H1 (cell line): ENCODE results near the gene HDDC3. TPM values are rescaled to one million over a fixed set of nuclear protein-coding genes. Genes with fewer than 3 reads are reported as not detected.

Experiments
- CTCF ChIA-PET: fragments of 300-600 bp; sonication (Branson Sonifier 250); formaldehyde crosslinking; loops from one replicate; lab custom pipeline; 2021; ENCODE audit not compliant: partially characterized antibody; lab: Charles Lee
- POLR2A ChIA-PET: fragments of 300-600 bp; sonication (Branson Sonifier 250); formaldehyde crosslinking; loops from one replicate; lab custom pipeline; 2021; ENCODE audit warnings: inconsistent platforms; ENCODE audit not compliant: partially characterized antibody; lab: Charles Lee
- DNase-seq, 2 experiments: peaks; one replicate each; pipeline versions ENCODE4 v3.0.0 to v3.0.0-alpha.2; 2010 to 2022; ENCODE audit warnings: low spot score in 2 of 2, low read depth in 1 of 2, mixed read lengths in 1 of 2
- FAIRE-seq: peaks from 2 replicates; lab custom pipeline; 2011; peaks lifted over from hg19 to GRCh38; lab: Jason Lieb, UNC
- H2AFZ ChIP-seq: 2 replicates; pipeline ENCODE4 v1.8.1; 2012; ENCODE audit warnings: low read length, inconsistent platforms
- H2AK5ac ChIP-seq: 2 replicates; pipeline ENCODE4 v1.6.1; 2013; ENCODE audit warnings: low read depth, low read length
- H2BK120ac ChIP-seq: replicated peaks from 2 replicates; pipeline ENCODE3; 2013; ENCODE audit warnings: low read depth, low read length, inconsistent platforms
- H2BK12ac ChIP-seq: 2 replicates; pipeline ENCODE4 v1.6.1; 2013; ENCODE audit warnings: low read depth, low read length
- H2BK15ac ChIP-seq: 2 replicates; pipeline ENCODE4 v1.6.1; 2013; ENCODE audit warnings: low read length
- H2BK20ac ChIP-seq: 2 replicates; pipeline ENCODE4 v1.6.1; 2013; ENCODE audit warnings: low read length
- H2BK5ac ChIP-seq: 2 replicates; pipeline ENCODE4 v1.6.1; 2013; ENCODE audit warnings: low read depth, low read length
- H3K14ac ChIP-seq: 2 replicates; pipeline ENCODE4 v1.6.1; 2013; ENCODE audit warnings: inconsistent platforms; ENCODE audit not compliant: insufficient read length
- H3K18ac ChIP-seq: 2 replicates; pipeline ENCODE4 v1.6.1; 2013; ENCODE audit warnings: low read length; ENCODE audit errors: extremely low read depth
- H3K23ac ChIP-seq: 2 replicates; pipeline ENCODE4 v1.6.1; 2013; ENCODE audit warnings: inconsistent platforms; ENCODE audit not compliant: insufficient read length
- H3K23me2 ChIP-seq: 2 replicates; pipeline ENCODE4 v1.6.1; 2013; ENCODE audit warnings: low read depth, low read length
- H3K27ac ChIP-seq: 2 replicates; pipeline ENCODE4 v1.6.1; 2011; ENCODE audit warnings: low read depth, low read length, inconsistent platforms
- H3K27me3 ChIP-seq, 4 experiments: replicated peaks in 1 of 4; 1 replicate in 1 of 4; 2 replicates in 3 of 4; pipeline versions ENCODE4 v1.6.1 to v1.8.1; 2011 to 2013; ENCODE audit warnings: low read length in 3 of 4, mild to moderate bottlenecking in 3 of 4, inconsistent platforms in 2 of 4, mixed read lengths in 2 of 4, moderate library complexity in 1 of 4; ENCODE audit not compliant: control insufficient read depth in 3 of 4, insufficient read depth in 3 of 4; ENCODE audit errors: extremely low read depth in 1 of 4
- H3K36me3 ChIP-seq, 4 experiments: 2 replicates each; pipeline versions ENCODE4 v1.6.1 to v1.8.1; 2011 to 2013; ENCODE audit warnings: mild to moderate bottlenecking in 4 of 4, low read length in 3 of 4, moderate library complexity in 2 of 4, control low read depth in 1 of 4, inconsistent platforms in 1 of 4; ENCODE audit not compliant: insufficient read depth in 4 of 4, control insufficient read depth in 2 of 4
- H3K4ac ChIP-seq: replicated peaks from 2 replicates; pipeline ENCODE3; 2013; ENCODE audit warnings: low read length, low read depth, mixed read lengths, inconsistent platforms; ENCODE audit not compliant: insufficient read length
- H3K4me1 ChIP-seq, 4 experiments: replicated peaks in 1 of 4; 1 replicate in 1 of 4; 2 replicates in 3 of 4; pipeline versions ENCODE4 v1.6.1 to v1.8.1; 2011 to 2013; ENCODE audit warnings: low read length in 3 of 4, inconsistent platforms in 2 of 4, mixed read lengths in 1 of 4; ENCODE audit not compliant: insufficient read depth in 4 of 4, control insufficient read depth in 3 of 4
- H3K4me2 ChIP-seq, 2 experiments: 2 replicates each; pipeline versions ENCODE4 v1.6.1 to v1.8.1; 2011 to 2013; ENCODE audit warnings: low read depth in 2 of 2, low read length in 2 of 2, control low read depth in 1 of 2, inconsistent platforms in 1 of 2, mild to moderate bottlenecking in 1 of 2; ENCODE audit not compliant: insufficient read depth in 1 of 2
- H3K4me3 ChIP-seq, 4 experiments: fragments of 200-600, 300-600 bp in 1 of 4; sonication (generic), shearing (Covaris generic), sonication (Bioruptor Twin) in 1 of 4; 2 replicates each; pipeline versions ENCODE4 v1.5.1 to v1.8.1; 2011 to 2016; ENCODE audit warnings: low read length in 4 of 4, low read depth in 3 of 4, control low read depth in 2 of 4, inconsistent platforms in 2 of 4, mild to moderate bottlenecking in 2 of 4, mixed read lengths in 1 of 4, moderate library complexity in 1 of 4; ENCODE audit not compliant: insufficient read depth in 2 of 4; ENCODE audit errors: extremely low read depth in 1 of 4
- H3K56ac ChIP-seq: replicated peaks from 2 replicates; pipeline ENCODE3; 2013; ENCODE audit warnings: low read depth, mild to moderate bottlenecking, mixed read lengths, low read length, inconsistent platforms; ENCODE audit not compliant: insufficient read length
- H3K79me1 ChIP-seq: 2 replicates; pipeline ENCODE4 v1.6.1; 2013; ENCODE audit warnings: low read depth, low read length, control low read depth
- H3K79me2 ChIP-seq, 2 experiments: 2 replicates each; pipeline versions ENCODE4 v1.6.1 to v1.8.1; 2012 to 2013; ENCODE audit warnings: low read length in 2 of 2, mild to moderate bottlenecking in 2 of 2, inconsistent platforms in 1 of 2; ENCODE audit not compliant: insufficient read depth in 2 of 2, control insufficient read depth in 1 of 2
- H3K9ac ChIP-seq, 4 experiments: replicated peaks in 1 of 4; 1 replicate in 1 of 4; 2 replicates in 3 of 4; pipeline versions ENCODE4 v1.6.1 to v1.8.1; 2011 to 2013; ENCODE audit warnings: low read depth in 3 of 4, low read length in 3 of 4, control low read depth in 2 of 4, mild to moderate bottlenecking in 2 of 4, moderate library complexity in 2 of 4, inconsistent platforms in 1 of 4; ENCODE audit errors: extremely low read depth in 1 of 4
- H3K9me3 ChIP-seq, 2 experiments: 2 replicates each; pipeline versions ENCODE4 v1.6.1 to v1.8.1; 2012 to 2013; ENCODE audit warnings: mild to moderate bottlenecking in 2 of 2, moderate library complexity in 2 of 2, control low read depth in 1 of 2, inconsistent platforms in 1 of 2, low read depth in 1 of 2, low read length in 1 of 2, mixed read lengths in 1 of 2; ENCODE audit not compliant: insufficient read depth in 2 of 2
- H4K20me1 ChIP-seq, 2 experiments: replicated peaks in 1 of 2; 2 replicates each; pipeline versions ENCODE3 to v1.8.1; 2011 to 2013; ENCODE audit warnings: inconsistent platforms in 2 of 2, low read length in 2 of 2, mild to moderate bottlenecking in 1 of 2; ENCODE audit not compliant: insufficient read depth in 2 of 2, control insufficient read depth in 1 of 2
- H4K5ac ChIP-seq: 2 replicates; pipeline ENCODE4 v1.6.1; 2013; ENCODE audit warnings: low read length, low read depth, mixed read lengths, inconsistent platforms; ENCODE audit not compliant: insufficient read length
- H4K8ac ChIP-seq: 2 replicates; pipeline ENCODE4 v1.8.0; 2013; ENCODE audit warnings: mild to moderate bottlenecking, moderate library complexity, low read length, inconsistent platforms; ENCODE audit not compliant: insufficient read depth; ENCODE audit errors: extremely low read depth
- H4K91ac ChIP-seq: replicated peaks from 2 replicates; pipeline ENCODE3; 2013; ENCODE audit warnings: low read length, mixed read lengths, inconsistent platforms; ENCODE audit not compliant: insufficient read length
- ATF2 ChIP-seq: IDR thresholded peaks from 2 replicates; pipeline ENCODE4 v1.6.1; 2012; ENCODE audit warnings: low read length, inconsistent platforms
- TEAD4 ChIP-seq: IDR thresholded peaks from 2 replicates; pipeline ENCODE4 v1.6.1; 2012; ENCODE audit warnings: low read depth, low read length, inconsistent platforms, mixed read lengths
- WGBS, 2 experiments: shearing (Covaris generic) in 1 of 2; methylation state at CpG; one replicate each; pipeline versions ENCODE4 v1.1.6 to v1.1.7; 2013 to 2015; ENCODE audit warnings: low lambda C conversion rate in 2 of 2, mixed read lengths in 2 of 2, inconsistent platforms in 1 of 2, low coverage in 1 of 2, missing lambda C conversion rate in 1 of 2; ENCODE audit not compliant: insufficient replicate concordance in 2 of 2, insufficient coverage in 1 of 2, insufficient read length in 1 of 2; ENCODE audit errors: extremely low coverage in 1 of 2, missing lambda C conversion rate in 1 of 2; 5-methylcytosine and 5-hydroxymethylcytosine counted together
- polyA plus RNA-seq, 7 experiments: library from polyadenylated mRNA; depleted of rRNA in 3 of 7; stranded (reverse) in 5 of 7; unstranded in 2 of 7; fragments of >200 nt in 5 of 7; fragments of 200-250 nt in 2 of 7; gene quantifications; 1 replicate in 5 of 7; 2 replicates in 1 of 7; 4 replicates in 1 of 7; pipeline versions ENCODE4 v1.2.1 to v1.2.3, GENCODE V29; 2011 to 2013; ENCODE audit warnings: missing spikeins in 2 of 7, mixed read lengths in 2 of 7
- total RNA-seq: library from RNA; stranded (reverse); fragmentation: NEBNext Ultra II Directional; extraction: Animal tissue kit (Norgen Biotek cat#: 25700); gene quantifications from 2 replicates; pipeline ENCODE4 v1.2.1, GENCODE V29; 2021

The HDDC3 gene
- total and polyA plus RNA-seq, 2 of the 8 experiments (the other 6 are each of a cell fraction or from before 2014, with no cell fraction given): 16.3 to 16.5 TPM

GRCh38 chr15:90915808-90916440, 16.4 kb downstream of the HDDC3 start:
- Histone ChIP-seq H3K36me3 (no peaks in the 10 kb centered on the region; a peak in 4 of 8 replicates), H3K9ac (no peak overlapping the region), H3K27ac (no peak overlapping the region)

More at GRCh38 chr15:90915808-90916440, 16.4 kb downstream of the HDDC3 start:
- Histone ChIP-seq H3K4ac (no peak overlapping the region), H3K27me3 (no peaks in the 10 kb centered on the region), H2BK120ac (no peak overlapping the region), H3K18ac (no peak overlapping the region), H3K4me1 (peaks cover 0 to 2% (median 0%) of the 10 kb centered on the region in 4 experiments; a peak in 2 of 7 replicates), H4K8ac (no peak overlapping the region; the same call in 1 of the 2 replicates), H2BK12ac (no peak overlapping the region), H2AK5ac (no peak overlapping the region), H3K79me1 (no peaks in the 10 kb centered on the region), H3K56ac (no peak overlapping the region), H4K20me1 (peaks cover 2% of the 10 kb centered on the region in 2 experiments), H3K79me2 (no peaks in the 10 kb centered on the region), H3K23me2 (no peaks in the 10 kb centered on the region), H2BK20ac (no peak overlapping the region), H2BK5ac (peak overlapping the region; percentile 13; the same call in 1 of the 2 replicates), H2BK15ac (no peak overlapping the region), H3K23ac (no peak overlapping the region), H3K14ac (no peak overlapping the region), H3K9me3 (no peaks in the 10 kb centered on the region), H3K4me3 (no peak overlapping the region), H2AFZ (no peak overlapping the region), H4K5ac (no peak overlapping the region), H4K91ac (no peak overlapping the region), H3K4me2 (no peak overlapping the region)
- CTCF ChIA-PET: interaction anchor here (1.0 to 6.8 kb wide), 3 partner anchors 15 to 20 kb away, joined by 3 to 87 read pairs (median 8); partner anchors contain the start of genes HDDC3 and UNC45A
- 86% methylated on average over 22 of the region's 25 CpGs; no CpG with 5 or more reads in 1 of the 2 experiments for WGBS, 2 experiments
- FAIRE-seq (no peak), DNase-seq (no peak)
- TF ChIP-seq ATF2 (no peak), TEAD4 (peak; percentile 87)
- POLR2A ChIA-PET: interaction anchor here (0.8 kb wide), 1 partner anchor 13 kb away, joined by 3 read pairs; no protein-coding TSS in a partner anchor
